ENCODE measurements around the gene RBM23.

- TF ChIP-seq CTCF (conservative IDR thresholded peaks at IDR 0.05; ENCODE audit: low read depth, low read length), result peak; percentile 54
- TF ChIP-seq EZH2 (IDR thresholded peaks at IDR 0.05; ENCODE audit: low read length, unreplicated experiment), result no peak
- no peak for TF ChIP-seq EZH2phosphoT487 (IDR thresholded peaks at IDR 0.05; ENCODE audit: borderline replicate concordance, low read length)
These were observed 53.2 kb downstream of the RBM23 start for GRCh38 chr14:22865424-22866405.

Measured in PC-3 (cell line).